NCI-H460 (cell line): ENCODE measurements around the gene MBNL2. TPM values are rescaled to one million over a fixed set of nuclear protein-coding genes. Genes with fewer than 3 reads are reported as not detected.
A peak's percentile ranks its signal among the peaks of the same experiment; 100 is the strongest.

Source experiments
- DNase-seq: peaks from one replicate; pipeline ENCODE4 v3.0.0-alpha.2; 2016; ENCODE audit warnings: low read depth; ENCODE audit errors: extremely low read depth
- total RNA-seq: library from RNA; depleted of rRNA; stranded (reverse); fragments of >200 nt; shearing (Covaris generic); gene quantifications from 2 replicates; pipeline ENCODE4 v1.2.3, GENCODE V29; 2014

MBNL2 gene
- total RNA-seq, 1 experiment from 2014 or later = 48.9 TPM

GRCh38 chr13:97289514-97290298 is 67.6 kb downstream of the MBNL2 start:
- DNase-seq = no peak

GRCh38 chr13:97295283-97296182 is 73.4 kb downstream of the MBNL2 start:
- no peak for DNase-seq

- no peak for DNase-seq
Measured at GRCh38 chr13:97296740-97297139, 74.6 kb downstream of the MBNL2 start.

GRCh38 chr13:97298816-97299215 is 76.7 kb downstream of the MBNL2 start:
- DNase-seq = no peak

GRCh38 chr13:97300871-97301270 is 78.7 kb downstream of the MBNL2 start:
- no peak for DNase-seq

- DNase-seq = no peak
Measured at GRCh38 chr13:97301382-97302095, 79.4 kb downstream of the MBNL2 start.

- DNase-seq = no peak
Measured at GRCh38 chr13:97302611-97303010, 80.5 kb downstream of the MBNL2 start.

- no peak for DNase-seq
Measured at GRCh38 chr13:97306106-97306505, 84.0 kb downstream of the MBNL2 start.

GRCh38 chr13:97306645-97307044 is 84.5 kb downstream of the MBNL2 start:
- DNase-seq = no peak

- DNase-seq = peak; percentile 26
Measured at GRCh38 chr13:97307118-97307881, 85.2 kb downstream of the MBNL2 start.

GRCh38 chr13:97307882-97308624 is 85.9 kb downstream of the MBNL2 start:
- peak; percentile 24 for DNase-seq

- DNase-seq = no peak
Measured at GRCh38 chr13:97308735-97309429, 86.7 kb downstream of the MBNL2 start.

- no peak for DNase-seq
Measured at GRCh38 chr13:97310809-97311436, 88.8 kb downstream of the MBNL2 start.

- no peak for DNase-seq
Measured at GRCh38 chr13:97311956-97312355, 89.8 kb downstream of the MBNL2 start.

- no peak for DNase-seq
Measured at GRCh38 chr13:97313551-97314260, 91.6 kb downstream of the MBNL2 start.

GRCh38 chr13:97316390-97316789 is 94.3 kb downstream of the MBNL2 start:
- DNase-seq = no peak

GRCh38 chr13:97317933-97318332 is 95.8 kb downstream of the MBNL2 start:
- no peak for DNase-seq

GRCh38 chr13:97318532-97318931 is 96.4 kb downstream of the MBNL2 start:
- no peak for DNase-seq
